IMR-90 (cell line): ENCODE measurements around the gene SF3B3. TPM values are rescaled to one million over a fixed set of nuclear protein-coding genes. Genes with fewer than 3 reads are reported as not detected.

ENCODE experiments used
- ATAC-seq: fragments of 200-7000 bp; cut with Tn5 transposase; 2 replicates; pipeline ENCODE4 v1.9.1; 2020; ENCODE audit warnings: low read depth, mild to moderate bottlenecking, moderate library complexity
- BruUV-seq: library from RNA; stranded (reverse); fragments of 400-500 nt; replicated peaks from 2 replicates; lab custom pipeline; 2021; lab: Mats Ljungman, UMichigan
- CTCF ChIA-PET: fragments of 300-600 bp; formaldehyde crosslinking; extraction: SDS; loops from one replicate; lab custom pipeline; 2021; ENCODE audit warnings: antibody characterized with exemption; lab: Yijun Ruan, JAX
- POLR2A ChIA-PET: fragments of 300-600 bp; sonication (Branson Sonifier 250); formaldehyde crosslinking; loops from one replicate; lab custom pipeline; 2022; ENCODE audit warnings: antibody characterized with exemption; ENCODE audit not compliant: unreplicated experiment; lab: Charles Lee
- DNase-seq: peaks from one replicate; pipeline ENCODE4 v3.0.0; 2013
- H2AFZ ChIP-seq: replicated peaks from 2 replicates; pipeline ENCODE3; 2013; ENCODE audit warnings: low read length, mild to moderate bottlenecking; ENCODE audit not compliant: poor library complexity
- H2AK5ac ChIP-seq: 2 replicates; pipeline ENCODE4 v1.6.1; 2013; ENCODE audit warnings: low read depth, low read length, inconsistent platforms
- H2AK9ac ChIP-seq: replicated peaks from 2 replicates; pipeline ENCODE3; 2013; ENCODE audit warnings: mild to moderate bottlenecking, low read depth, low read length, moderate library complexity; ENCODE audit not compliant: poor library complexity
- H2BK120ac ChIP-seq: 2 replicates; pipeline ENCODE4 v1.6.1; 2013; ENCODE audit warnings: low read depth, low read length, inconsistent platforms
- H2BK15ac ChIP-seq: 3 replicates; pipeline ENCODE4 v1.6.1; 2013; ENCODE audit warnings: low read depth, low read length, inconsistent platforms
- H2BK20ac ChIP-seq: 2 replicates; pipeline ENCODE4 v1.6.1; 2013; ENCODE audit warnings: low read depth, mild to moderate bottlenecking, inconsistent platforms, low read length, moderate library complexity
- H2BK5ac ChIP-seq: 2 replicates; pipeline ENCODE4 v1.6.1; 2013; ENCODE audit warnings: mild to moderate bottlenecking, low read depth, low read length, inconsistent platforms; ENCODE audit not compliant: poor library complexity, severe bottlenecking
- H3K14ac ChIP-seq: replicated peaks from 2 replicates; pipeline ENCODE4 v1.6.1; 2013; ENCODE audit warnings: low read depth, low read length, inconsistent platforms
- H3K18ac ChIP-seq: 2 replicates; pipeline ENCODE4 v1.6.1; 2013; ENCODE audit warnings: low read depth, low read length, control low read depth
- H3K23ac ChIP-seq: 2 replicates; pipeline ENCODE4 v1.6.1; 2013; ENCODE audit warnings: low read depth, low read length, inconsistent platforms
- H3K27ac ChIP-seq: 2 replicates; pipeline ENCODE4 v1.5.1; 2013; ENCODE audit warnings: mild to moderate bottlenecking, control low read depth, low read length; ENCODE audit not compliant: insufficient read depth
- H3K27me3 ChIP-seq: 2 replicates; pipeline ENCODE4 v1.6.1; 2013; ENCODE audit warnings: low read length; ENCODE audit not compliant: control insufficient read depth, insufficient read depth
- H3K36me3 ChIP-seq: 2 replicates; pipeline ENCODE4 v1.6.1; 2013; ENCODE audit warnings: low read length, mixed read lengths; ENCODE audit not compliant: control insufficient read depth, insufficient read depth
- H3K4ac ChIP-seq: 2 replicates; pipeline ENCODE4 v1.6.1; 2013; ENCODE audit warnings: low read depth, low read length, inconsistent platforms
- H3K4me1 ChIP-seq: 2 replicates; pipeline ENCODE4 v1.6.1; 2013; ENCODE audit warnings: low read length, mixed read lengths; ENCODE audit not compliant: control insufficient read depth, insufficient read depth
- H3K4me2 ChIP-seq: 2 replicates; pipeline ENCODE4 v1.6.1; 2013; ENCODE audit warnings: low read depth, mild to moderate bottlenecking, control low read depth, low read length, moderate library complexity
- H3K4me3 ChIP-seq: 2 replicates; pipeline ENCODE4 v1.5.1; 2013; ENCODE audit warnings: low read depth, mild to moderate bottlenecking, control low read depth, low read length, moderate library complexity; ENCODE audit not compliant: insufficient read depth
- H3K56ac ChIP-seq: 2 replicates; pipeline ENCODE4 v1.6.1; 2013; ENCODE audit warnings: low read length, inconsistent platforms; ENCODE audit not compliant: insufficient read depth; ENCODE audit errors: extremely low read depth
- H3K79me1 ChIP-seq, 2 experiments: 2 replicates each; pipeline ENCODE4 v1.6.1; 2013; ENCODE audit warnings: low read length in 2 of 2, inconsistent platforms in 1 of 2, low read depth in 1 of 2
- H3K9ac ChIP-seq: 2 replicates; pipeline ENCODE4 v1.6.1; 2013; ENCODE audit warnings: low read depth, low read length, control low read depth
- H3K9me1 ChIP-seq: 2 replicates; pipeline ENCODE4 v1.6.1; 2013; ENCODE audit warnings: low read length, inconsistent platforms; ENCODE audit not compliant: insufficient read depth
- H3K9me3 ChIP-seq: 2 replicates; pipeline ENCODE4 v1.6.1; 2013; ENCODE audit warnings: low read length; ENCODE audit not compliant: control insufficient read depth, insufficient read depth
- H4K20me1 ChIP-seq: 2 replicates; pipeline ENCODE4 v1.6.1; 2013; ENCODE audit warnings: low read length, inconsistent platforms; ENCODE audit not compliant: insufficient read depth
- H4K5ac ChIP-seq: 2 replicates; pipeline ENCODE4 v1.6.1; 2013; ENCODE audit warnings: mild to moderate bottlenecking, low read depth, low read length, control low read depth
- H4K8ac ChIP-seq, 2 experiments: 2 replicates each; pipeline ENCODE4 v1.6.1; 2013; ENCODE audit warnings: low read depth in 2 of 2, low read length in 2 of 2, control low read depth in 1 of 2, inconsistent platforms in 1 of 2
- H4K91ac ChIP-seq: 2 replicates; pipeline ENCODE4 v1.6.1; 2013; ENCODE audit warnings: low read depth, low read length, inconsistent platforms; ENCODE audit not compliant: insufficient read depth
- BHLHE40 ChIP-seq: fragments of 150-350 bp; IDR thresholded peaks from 2 replicates; pipeline ENCODE4 v1.6.1; 2016; ENCODE audit warnings: mild to moderate bottlenecking, low read depth, low read length
- ELK1 ChIP-seq: fragments of 150-350 bp; IDR thresholded peaks from 2 replicates; pipeline ENCODE4 v1.6.1; 2016; ENCODE audit warnings: low read depth, mild to moderate bottlenecking, low read length, moderate library complexity, borderline replicate concordance
- MAFK ChIP-seq: IDR thresholded peaks from 2 replicates; pipeline ENCODE4 v1.6.1; 2012; ENCODE audit warnings: low read depth, low read length, improper control_type of control experiment
- MAZ ChIP-seq: IDR thresholded peaks from 2 replicates; pipeline ENCODE4 v1.6.1; 2012; ENCODE audit warnings: low read depth, mild to moderate bottlenecking, low read length, improper control_type of control experiment, moderate library complexity, borderline replicate concordance
- NFE2L2 ChIP-seq: fragments of 150-350 bp; IDR thresholded peaks from 2 replicates; pipeline ENCODE4 v1.6.1; 2016; ENCODE audit warnings: low read depth, mild to moderate bottlenecking, low read length
- POLR2A ChIP-seq: IDR thresholded peaks from 2 replicates; pipeline ENCODE4 v1.6.1; 2012; ENCODE audit warnings: mild to moderate bottlenecking, low read depth, low read length
- RAD21 ChIP-seq: IDR thresholded peaks from 2 replicates; pipeline ENCODE4 v1.6.1; 2012; ENCODE audit warnings: low read length, improper control_type of control experiment
- RCOR1 ChIP-seq: IDR thresholded peaks from 2 replicates; pipeline ENCODE4 v1.6.1; 2012; ENCODE audit warnings: mild to moderate bottlenecking, low read length, improper control_type of control experiment; ENCODE audit not compliant: insufficient replicate concordance
- SMC3 ChIP-seq: fragments of 150-350 bp; IDR thresholded peaks from 2 replicates; pipeline ENCODE4 v1.6.1; 2016; ENCODE audit warnings: low read depth, mild to moderate bottlenecking, antibody characterized with exemption, low read length, moderate library complexity
- WGBS, 2 experiments: methylation state at CpG; one replicate each; pipeline versions ENCODE4 v1.1.5 to v1.1.7; 2013; ENCODE audit warnings: missing lambda C conversion rate in 2 of 2; ENCODE audit not compliant: insufficient read length in 1 of 2; ENCODE audit errors: extremely low coverage in 2 of 2; 5-methylcytosine and 5-hydroxymethylcytosine counted together
- dilution Hi-C: fragments of 300-500 bp; cut with HindIII; formaldehyde crosslinking; loops from one replicate; pipeline ENCODE4 v1.14.3; 2018; ENCODE audit warnings: low sequenced_read_pairs; ENCODE audit not compliant: unreplicated experiment
- in situ Hi-C: fragments of 300-500 bp; cut with MboI; formaldehyde crosslinking; loops from 3 replicates; pipeline ENCODE4 v1.14.3; 2019; ENCODE audit warnings: low sequenced_read_pairs, inconsistent platforms, mixed read lengths
- intact Hi-C: fragments of 100-400 bp; cut with micrococcal nuclease; formaldehyde crosslinking; loops from 2 replicates; pipeline ENCODE4 v1.10.0; 2022
- polyA plus RNA-seq, 3 experiments: library from polyadenylated mRNA; depleted of rRNA; stranded (reverse); fragments of >200 nt; gene quantifications; 2 replicates each; pipeline ENCODE4 v1.2.3, GENCODE V29; 2012; ENCODE audit warnings: low replicate concordance in 1 of 3
- total RNA-seq: library from RNA; depleted of rRNA; stranded (reverse); fragments of >200 nt; gene quantifications from 2 replicates; pipeline ENCODE4 v1.2.3, GENCODE V29; 2012
- TF ChIP-seq, protein P1 (sequence below): fragments of 150-350 bp; IDR thresholded peaks from 2 replicates; pipeline ENCODE4 v1.6.1; 2017; ENCODE audit warnings: mild to moderate bottlenecking, antibody characterized with exemption, low read length, low read depth

SF3B3 gene
- total and polyA plus RNA-seq, 2 of the 4 experiments (the other 2 are of a cell fraction), result 97.9 to 134 TPM

DNA sequence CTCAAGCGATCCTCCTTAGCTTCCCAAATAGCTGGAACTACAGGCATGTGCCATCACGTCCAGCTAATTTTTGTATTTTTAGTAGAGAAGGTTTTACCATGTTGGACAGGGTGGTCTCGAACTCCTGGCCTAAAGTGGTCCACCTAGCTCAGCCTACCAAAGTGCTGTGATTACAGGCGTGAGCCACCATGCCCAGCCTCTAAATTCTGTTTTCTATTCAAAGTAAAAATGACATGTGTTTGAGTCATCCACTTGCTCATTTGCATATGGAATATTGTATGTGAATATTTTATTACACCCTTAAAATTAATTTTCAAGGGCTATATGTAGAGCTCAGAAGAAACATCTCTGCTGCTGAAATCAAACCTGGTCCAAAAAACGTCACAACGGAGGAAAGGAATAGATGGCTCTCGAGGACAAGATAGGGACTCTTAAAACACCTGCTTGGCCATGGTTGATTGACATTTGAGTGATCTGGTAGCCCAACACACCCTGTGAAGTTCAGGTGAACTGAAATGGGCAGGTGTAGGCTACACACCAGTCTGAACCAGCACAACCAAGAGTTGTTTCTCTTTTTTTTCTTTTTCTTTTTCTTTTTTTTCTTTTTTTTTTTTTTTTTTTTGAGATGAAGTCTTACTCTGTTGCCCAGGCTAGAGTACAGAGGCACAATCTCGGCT, 51.1 kb downstream of the SF3B3 start:
- H3K23ac ChIP-seq, result peak overlapping the region; percentile 60; the same call in 1 of the 2 replicates
- H3K4ac ChIP-seq, result peak overlapping the region; percentile 76
- BruUV-seq, result no TSS peak
- H4K91ac ChIP-seq, result peak overlapping the region; percentile 57; the same call in 1 of the 2 replicates
- H2AK9ac ChIP-seq, result peak overlapping the region; percentile 20
- peaks cover 40% of the 10 kb centered on the region for H3K9me1 ChIP-seq
- H4K5ac ChIP-seq, result peak overlapping the region; percentile 3; the same call in 1 of the 2 replicates
- H3K18ac ChIP-seq, result peak overlapping the region; percentile 40
- TF ChIP-seq NFE2L2 (no peak), SMC3 (no peak), ELK1 (no peak), MAZ (no peak), RCOR1 (no peak), BHLHE40 (no peak), POLR2A (no peak), RAD21 (no peak), MAFK (no peak)
- TF ChIP-seq, protein P1, sequence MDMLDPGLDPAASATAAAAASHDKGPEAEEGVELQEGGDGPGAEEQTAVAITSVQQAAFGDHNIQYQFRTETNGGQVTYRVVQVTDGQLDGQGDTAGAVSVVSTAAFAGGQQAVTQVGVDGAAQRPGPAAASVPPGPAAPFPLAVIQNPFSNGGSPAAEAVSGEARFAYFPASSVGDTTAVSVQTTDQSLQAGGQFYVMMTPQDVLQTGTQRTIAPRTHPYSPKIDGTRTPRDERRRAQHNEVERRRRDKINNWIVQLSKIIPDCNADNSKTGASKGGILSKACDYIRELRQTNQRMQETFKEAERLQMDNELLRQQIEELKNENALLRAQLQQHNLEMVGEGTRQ, result no peak
- H3K4me1 ChIP-seq, result peaks cover 40% of the 10 kb centered on the region
- peak; percentile 10 for DNase-seq
- H3K56ac ChIP-seq, result no peak overlapping the region
- H2AK5ac ChIP-seq, result peak overlapping the region; percentile 85
- dilution Hi-C loops (no loop called here), in situ Hi-C loops (loop anchor here (5.0 kb wide), 1 partner anchor 78 kb away; no protein-coding TSS in a partner anchor), intact Hi-C loops (loop anchor here (5.0 kb wide), 2 partner anchors 63 to 78 kb away; no protein-coding TSS in a partner anchor)
- H2BK15ac ChIP-seq, result peak overlapping the region; percentile 42; the same call in 1 of the 3 replicates
- no peak for ATAC-seq
- peak overlapping the region in 1 of 2 experiments; percentile 86; a peak in 2 of 4 replicates for H4K8ac ChIP-seq
- H3K79me1 ChIP-seq, result peaks cover 5 to 62% of the 10 kb centered on the region in 2 experiments; a peak in 3 of 4 replicates
- H3K36me3 ChIP-seq, result peaks cover 36% of the 10 kb centered on the region
- H3K4me3 ChIP-seq, result no peak overlapping the region
- H3K14ac ChIP-seq, result peak overlapping the region; percentile 86
- no peak overlapping the region for H3K9ac ChIP-seq
- H3K27ac ChIP-seq, result peak overlapping the region; percentile 79; the same call in 1 of the 2 replicates
- no CpG with 5 or more reads among the region's 8 CpGs for WGBS, 2 experiments
- no peak overlapping the region for H3K4me2 ChIP-seq
- peak overlapping the region; percentile 52; the same call in 1 of the 2 replicates for H2BK20ac ChIP-seq
- peak overlapping the region; percentile 47 for H2BK5ac ChIP-seq
- no peaks in the 10 kb centered on the region for H3K27me3 ChIP-seq
- H2BK120ac ChIP-seq, result peak overlapping the region; percentile 78
- ChIA-PET CTCF (no interaction called here), POLR2A (no interaction called here)
- no peak overlapping the region for H2AFZ ChIP-seq
- H4K20me1 ChIP-seq, result peaks cover 47% of the 10 kb centered on the region
- no peaks in the 10 kb centered on the region for H3K9me3 ChIP-seq
